Activated naive CD4-positive, alpha-beta T cell treated with anti-CD3 and anti-CD28 coated beads, Interleukin-2, amount 50 U/mL, for 72 hours (primary cell): ENCODE measurements around the gene GABBR1. TPM values are rescaled to one million over a fixed set of nuclear protein-coding genes. Genes with fewer than 3 reads are reported as not detected.
A peak's percentile ranks its signal among the peaks of the same experiment; 100 is the strongest.

Source experiments
- ATAC-seq, 2 donors: fragments of 150-1000 bp; cut with Tn5 transposase; 2 replicates each; pipeline ENCODE4 v1.10.0; 2021; ENCODE audit warnings: mild to moderate bottlenecking in 2 of 2, moderate library complexity in 2 of 2
- DNase-seq, 2 donors: peaks; one replicate each; pipeline ENCODE4 v3.0.0; 2021 to 2022; ENCODE audit warnings: low spot score in 2 of 2
- H3K27ac Mint-ChIP-seq, 2 donors: one replicate each; pipeline ENCODE4 v1.8.0; 2022; ENCODE audit warnings: mild to moderate bottlenecking in 2 of 2, mixed read lengths in 2 of 2
- H3K36me3 Mint-ChIP-seq, 2 donors: one replicate each; pipeline ENCODE4 v1.8.0; 2022; ENCODE audit warnings: mixed read lengths in 2 of 2
- H3K9me3 Mint-ChIP-seq, 2 donors: one replicate each; pipeline ENCODE4 v1.8.0; 2022; ENCODE audit warnings: mixed read lengths in 2 of 2
- total RNA-seq, 2 donors: library from RNA; stranded (reverse); gene quantifications; one replicate each; pipeline ENCODE4 v1.2.3, GENCODE V29; 2022

The GABBR1 gene
- total RNA-seq, 2 donors from 2014 or later = 21.7 to 25.3 TPM

GRCh38 chr6:29563435-29563965 is 69.5 kb downstream of the GABBR1 start:
- H3K27ac Mint-ChIP-seq = no peak overlapping the region
- peaks cover 0 to 7% of the 10 kb centered on the region in 2 donors for H3K9me3 Mint-ChIP-seq
- peaks cover 0 to 6% of the 10 kb centered on the region in 2 donors for H3K36me3 Mint-ChIP-seq
- DNase-seq = no peak
- ATAC-seq = peak; percentile 24 to 29

GRCh38 chr6:29561606-29562181 is 71.3 kb downstream of the GABBR1 start:
- Mint-ChIP-seq H3K36me3 (peaks cover 0 to 6% of the 10 kb centered on the region in 2 donors), H3K27ac (no peak overlapping the region), H3K9me3 (peaks cover 0 to 7% of the 10 kb centered on the region in 2 donors)
- DNase-seq (no peak), ATAC-seq (no peak)

- peak in 1 of 2 donors; percentile 63 for ATAC-seq
- Mint-ChIP-seq H3K27ac (no peak overlapping the region), H3K36me3 (peaks cover 0 to 6% of the 10 kb centered on the region in 2 donors), H3K9me3 (peaks cover 0 to 7% of the 10 kb centered on the region in 2 donors)
- no peak for DNase-seq
These were observed 71.9 kb downstream of the GABBR1 start for GRCh38 chr6:29561091-29561490.

- ATAC-seq (no peak), DNase-seq (no peak)
- no peak within 1 kb of the TSS for H3K27ac Mint-ChIP-seq
- peaks cover 0 to 6% of the 10 kb centered on the region in 2 donors for H3K36me3 Mint-ChIP-seq
- peaks cover 0 to 7% of the 10 kb centered on the region in 2 donors for H3K9me3 Mint-ChIP-seq
These were observed 73.3 kb downstream of the GABBR1 start, which contains the start of gene UBD for GRCh38 chr6:29559524-29560287. TSS of gene UBD (minus strand) at chr6:29559732. CDS start at chr6:29559701, 31 bp downstream.

- peaks cover 6 to 11% of the 10 kb centered on the region in 2 donors for H3K36me3 Mint-ChIP-seq
- no peak overlapping the region for H3K27ac Mint-ChIP-seq
- no peak for ATAC-seq
- H3K9me3 Mint-ChIP-seq = peaks cover 0 to 7% of the 10 kb centered on the region in 2 donors
- no peak for DNase-seq
These were observed 74.4 kb downstream of the GABBR1 start for GRCh38 chr6:29558439-29559079.

- ATAC-seq = no peak
These were observed 75.7 kb downstream of the GABBR1 start for GRCh38 chr6:29557320-29557719.

GRCh38 chr6:29554764-29555163 is 78.2 kb downstream of the GABBR1 start:
- DNase-seq (no peak), ATAC-seq (no peak)
- Mint-ChIP-seq H3K27ac (no peak overlapping the region), H3K36me3 (peaks cover 0 to 16% of the 10 kb centered on the region in 2 donors), H3K9me3 (no peaks in the 10 kb centered on the region)

More at GRCh38 chr6:29557320-29557719, 75.7 kb downstream of the GABBR1 start:
- Mint-ChIP-seq H3K36me3 (peaks cover 6 to 16% of the 10 kb centered on the region in 2 donors), H3K9me3 (peaks cover 0 to 7% of the 10 kb centered on the region in 2 donors), H3K27ac (no peak overlapping the region)
- DNase-seq = no peak

- ATAC-seq = peak; percentile 64 to 71
- H3K27ac Mint-ChIP-seq = peak overlapping the region; percentile 68 to 93
- peaks cover 0 to 16% of the 10 kb centered on the region in 2 donors for H3K36me3 Mint-ChIP-seq
- H3K9me3 Mint-ChIP-seq = no peaks in the 10 kb centered on the region
- DNase-seq = peak in 1 of 2 donors; percentile 36
These were observed 79.5 kb downstream of the GABBR1 start for GRCh38 chr6:29553268-29554057.

GRCh38 chr6:29552512-29553051 is 80.4 kb downstream of the GABBR1 start:
- H3K9me3 Mint-ChIP-seq = no peaks in the 10 kb centered on the region
- H3K36me3 Mint-ChIP-seq = peaks cover 0 to 16% of the 10 kb centered on the region in 2 donors
- H3K27ac Mint-ChIP-seq = peak overlapping the region; percentile 68 to 93
- DNase-seq (peak in 1 of 2 donors; percentile 23), ATAC-seq (peak; percentile 69 to 75)

- no peaks in the 10 kb centered on the region for H3K9me3 Mint-ChIP-seq
- no peak for DNase-seq
- H3K36me3 Mint-ChIP-seq = peaks cover 0 to 4% of the 10 kb centered on the region in 2 donors
- H3K27ac Mint-ChIP-seq = no peak overlapping the region
- peak; percentile 70 to 93 for ATAC-seq
These were observed 85.4 kb downstream of the GABBR1 start for GRCh38 chr6:29547573-29547972.

GRCh38 chr6:29537714-29538403 is 95.1 kb downstream of the GABBR1 start:
- no peak overlapping the region for H3K27ac Mint-ChIP-seq
- ATAC-seq = no peak

GRCh38 chr6:29532320-29532951 is 100.5 kb downstream of the GABBR1 start:
- Mint-ChIP-seq H3K36me3 (no peaks in the 10 kb centered on the region), H3K9me3 (no peaks in the 10 kb centered on the region), H3K27ac (no peak overlapping the region)
- ATAC-seq (no peak), DNase-seq (no peak)

More at GRCh38 chr6:29537714-29538403, 95.1 kb downstream of the GABBR1 start:
- H3K9me3 Mint-ChIP-seq = no peaks in the 10 kb centered on the region
- DNase-seq = no peak
- H3K36me3 Mint-ChIP-seq = no peaks in the 10 kb centered on the region

- DNase-seq (peak in 1 of 2 donors; percentile 25), ATAC-seq (peak; percentile 92 to 98)
- H3K27ac Mint-ChIP-seq = no peak overlapping the region
- no peaks in the 10 kb centered on the region for H3K36me3 Mint-ChIP-seq
- no peaks in the 10 kb centered on the region for H3K9me3 Mint-ChIP-seq
These were observed 101.3 kb downstream of the GABBR1 start for GRCh38 chr6:29531668-29532067.

- DNase-seq (no peak), ATAC-seq (no peak)
- Mint-ChIP-seq H3K27ac (no peak overlapping the region), H3K9me3 (no peaks in the 10 kb centered on the region), H3K36me3 (no peaks in the 10 kb centered on the region)
These were observed 102.2 kb downstream of the GABBR1 start for GRCh38 chr6:29530671-29531310.

GRCh38 chr6:29529956-29530355 is 103.0 kb downstream of the GABBR1 start:
- no peak overlapping the region for H3K27ac Mint-ChIP-seq
- DNase-seq (no peak), ATAC-seq (no peak)
- H3K36me3 Mint-ChIP-seq = no peaks in the 10 kb centered on the region
- H3K9me3 Mint-ChIP-seq = no peaks in the 10 kb centered on the region
